ENCODE data around the gene UCN3.

Gene UCN3, protein sequence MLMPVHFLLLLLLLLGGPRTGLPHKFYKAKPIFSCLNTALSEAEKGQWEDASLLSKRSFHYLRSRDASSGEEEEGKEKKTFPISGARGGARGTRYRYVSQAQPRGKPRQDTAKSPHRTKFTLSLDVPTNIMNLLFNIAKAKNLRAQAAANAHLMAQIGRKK

DNA sequence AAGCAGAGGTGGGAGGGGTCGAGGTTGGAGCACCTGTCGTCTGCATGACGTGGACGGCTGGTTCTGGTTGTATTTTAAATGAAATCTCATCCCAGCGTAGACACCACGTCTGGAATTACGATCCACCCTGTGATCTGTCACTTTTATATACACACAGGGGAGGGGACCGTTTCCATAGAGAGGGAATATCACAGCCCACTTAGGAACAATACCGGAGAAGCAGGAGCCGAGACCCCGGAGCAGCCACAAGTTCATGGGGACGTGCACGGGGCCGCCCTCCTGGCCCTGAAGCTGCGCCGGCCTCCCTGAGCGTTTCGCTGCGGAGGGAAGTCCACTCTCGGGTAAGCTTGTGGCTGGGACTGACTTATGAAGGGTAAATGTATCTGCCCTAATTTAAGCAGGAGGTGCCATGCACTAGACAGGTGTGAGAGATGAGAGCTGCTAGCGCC lies at the start of gene UCN3:
UCN3 (plus strand) TSS at position 77 of the 449 bp plus-strand sequence. CDS start 8,755 bp downstream, outside the sequence.
- no peak for DNase-seq

DNA sequence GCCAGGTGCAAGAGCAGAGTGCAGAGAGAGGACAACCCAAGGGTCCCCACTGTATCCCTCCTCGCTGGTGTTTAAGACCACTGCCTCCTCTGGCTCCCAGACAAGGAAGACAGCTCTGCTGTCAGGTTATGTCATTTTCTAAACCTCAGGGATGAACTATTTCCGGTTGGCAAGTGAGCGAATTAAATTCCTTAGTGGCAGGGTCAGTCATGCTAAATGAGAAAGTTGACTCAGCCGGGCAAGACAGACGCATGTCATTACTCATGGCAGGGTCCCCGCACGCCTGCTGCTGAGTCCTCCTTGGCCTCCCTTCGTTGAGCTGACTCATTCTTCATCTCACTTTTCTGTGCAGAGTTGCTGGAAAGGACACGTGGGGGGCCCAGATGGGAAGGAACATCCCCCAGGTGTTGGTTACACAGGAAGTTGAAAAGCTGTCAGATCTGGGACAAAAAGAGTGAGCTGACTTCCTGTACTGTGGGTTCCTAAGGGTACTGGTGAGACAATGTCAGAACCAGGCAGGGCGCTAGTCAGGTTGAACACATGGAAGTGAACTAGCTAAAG lies 47.1 kb upstream of the UCN3 start:
- DNase-seq = no peak

DNA sequence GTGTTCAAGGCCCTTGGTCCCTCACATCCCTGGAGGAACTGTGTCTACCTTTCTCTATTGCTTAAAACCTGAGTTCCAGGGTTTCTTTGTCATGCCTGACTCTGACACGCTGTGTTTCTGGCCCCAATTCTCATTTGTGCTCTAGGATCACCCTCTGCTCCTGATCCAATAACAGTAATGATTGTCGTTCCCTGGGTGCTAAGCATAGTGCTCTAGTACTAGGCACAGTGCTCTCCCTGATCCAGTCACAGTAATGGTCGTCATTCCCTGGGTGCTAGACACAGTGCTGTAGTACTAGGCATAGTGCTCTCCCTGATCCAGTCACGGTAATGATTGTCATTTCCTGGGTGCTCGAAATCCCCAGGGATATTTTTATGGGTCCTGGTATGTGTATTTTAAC lies 46.6 kb upstream of the UCN3 start:
- DNase-seq = no peak

DNA sequence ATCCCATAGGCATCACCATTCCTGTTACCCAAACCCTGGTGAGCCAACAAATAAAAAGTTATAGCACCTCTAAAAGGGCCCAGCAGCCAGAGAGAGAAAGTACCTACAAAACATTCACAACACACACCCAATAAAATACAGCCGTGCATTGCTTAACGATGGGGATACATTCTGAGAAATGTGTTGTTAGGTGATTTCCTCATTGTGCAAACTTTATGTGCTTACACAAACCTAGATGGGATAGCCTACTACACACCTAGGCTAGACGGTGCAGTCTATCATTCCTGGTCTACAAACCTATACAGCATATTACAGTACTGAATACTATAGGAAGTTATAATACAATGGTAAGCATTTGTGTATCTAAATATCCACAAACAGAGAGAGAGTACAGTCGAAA lies 44.9 kb upstream of the UCN3 start:
- DNase-seq = no peak

DNA sequence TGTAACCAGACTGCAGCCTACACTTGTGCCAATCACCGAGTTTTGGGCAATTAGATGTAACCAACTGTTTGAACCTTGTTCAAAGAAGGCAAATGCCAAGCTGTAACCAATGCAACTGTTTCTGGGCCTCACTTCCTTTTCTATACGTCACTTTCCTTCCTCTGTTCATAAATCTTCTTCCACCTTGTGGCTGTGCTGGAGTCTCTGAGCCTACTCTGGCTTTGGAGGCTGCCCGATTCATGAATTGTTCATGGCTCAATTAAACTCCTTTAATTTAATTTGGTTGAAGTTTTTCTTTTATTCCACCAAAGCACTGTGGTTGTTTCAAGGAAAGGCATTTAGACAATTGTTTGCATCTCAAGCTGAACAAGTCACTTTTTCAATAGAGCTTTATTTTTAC lies 43.5 kb upstream of the UCN3 start:
- no peak for DNase-seq

DNA sequence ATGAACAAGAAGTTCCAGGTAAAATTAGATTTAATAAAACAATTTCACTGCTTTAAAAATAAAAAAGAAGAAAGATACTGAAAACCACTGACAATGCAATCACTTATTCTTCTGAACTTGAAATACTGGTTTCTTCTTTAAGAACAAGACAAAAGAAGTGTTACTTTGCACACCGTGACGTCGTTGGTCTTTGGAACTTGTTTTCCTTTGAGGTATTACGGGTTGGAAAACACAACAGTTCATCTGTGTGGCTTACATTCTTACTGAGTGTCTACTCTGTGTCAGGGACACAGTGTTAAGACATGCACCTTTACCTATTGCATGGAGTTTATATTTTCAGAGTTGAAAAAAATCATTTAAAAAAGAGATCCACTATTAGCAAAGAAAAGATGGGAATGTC lies 41.3 kb upstream of the UCN3 start:
- DNase-seq = no peak

DNA sequence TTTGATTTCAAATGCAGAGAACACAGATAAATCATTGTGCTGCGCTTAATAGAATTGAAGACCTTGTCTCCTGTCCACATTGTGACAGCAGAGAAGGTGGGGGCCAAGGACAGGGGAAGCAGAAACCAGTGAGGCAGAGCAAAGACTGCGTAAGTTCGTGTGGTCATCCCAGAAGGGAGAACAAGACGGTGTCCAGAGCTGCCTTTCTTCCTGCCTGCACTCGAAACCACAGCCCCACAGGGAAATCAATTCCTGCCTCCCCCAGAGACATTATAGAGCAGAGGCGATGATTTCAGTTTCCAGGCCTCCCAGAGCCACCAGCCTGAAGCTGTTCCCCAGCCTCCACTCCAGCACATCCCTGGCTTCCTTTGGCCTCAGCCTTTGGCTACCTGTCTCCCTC lies 39.7 kb upstream of the UCN3 start:
- DNase-seq = no peak

DNA sequence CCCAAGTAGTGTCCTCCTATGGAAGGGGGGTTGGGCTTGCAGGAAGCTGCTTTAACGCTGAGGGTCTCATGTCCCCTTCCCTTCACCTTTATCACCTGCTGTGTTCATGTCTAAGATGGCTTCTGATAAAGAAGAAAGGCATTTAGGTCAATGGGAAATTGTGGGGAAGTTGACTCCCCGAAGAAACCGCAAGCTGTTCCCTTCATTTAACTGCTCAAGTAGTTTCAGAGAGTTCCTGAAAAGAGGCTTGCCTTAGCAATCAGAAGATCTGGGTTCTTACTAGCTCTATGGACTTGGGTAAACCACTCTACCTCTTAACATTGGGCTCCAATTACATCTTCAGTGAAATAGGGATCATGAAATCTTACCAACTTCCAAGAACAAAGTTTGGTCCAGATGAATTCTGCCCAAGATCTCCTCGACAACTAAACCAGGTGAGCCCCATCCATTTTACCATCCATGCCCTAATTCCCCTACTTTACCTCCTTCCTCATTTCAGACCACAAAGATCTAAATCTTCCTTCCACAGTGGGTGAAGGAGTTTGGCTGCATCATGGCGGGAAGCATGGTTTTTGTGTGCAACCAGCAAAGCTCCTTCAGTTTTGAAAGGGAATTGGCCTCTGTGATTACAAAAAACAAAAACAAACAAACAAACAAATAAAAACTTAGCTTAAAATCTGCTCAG lies 30.4 kb upstream of the UCN3 start:
- DNase-seq = no peak

DNA sequence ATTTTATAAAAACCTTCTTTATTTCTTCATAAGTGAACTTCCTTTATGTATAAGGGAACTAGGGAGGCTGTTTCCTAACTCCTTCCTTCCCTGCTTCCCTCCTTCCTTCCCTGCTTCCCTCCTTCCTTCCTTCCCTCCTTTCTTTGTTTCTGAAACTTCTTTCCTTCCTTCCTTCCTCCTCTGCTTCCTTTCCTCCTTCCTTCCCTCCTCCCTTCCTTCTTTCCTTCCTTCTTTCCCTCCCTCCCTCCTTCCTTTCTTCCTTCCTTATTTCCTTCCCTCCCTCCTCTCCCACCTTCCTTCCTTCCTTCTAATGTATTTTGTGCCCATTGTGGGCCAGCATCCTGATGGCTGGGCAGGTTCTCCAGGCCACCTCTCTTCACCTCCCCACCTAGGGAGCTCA lies 26.8 kb upstream of the UCN3 start:
- no peak for DNase-seq

DNA sequence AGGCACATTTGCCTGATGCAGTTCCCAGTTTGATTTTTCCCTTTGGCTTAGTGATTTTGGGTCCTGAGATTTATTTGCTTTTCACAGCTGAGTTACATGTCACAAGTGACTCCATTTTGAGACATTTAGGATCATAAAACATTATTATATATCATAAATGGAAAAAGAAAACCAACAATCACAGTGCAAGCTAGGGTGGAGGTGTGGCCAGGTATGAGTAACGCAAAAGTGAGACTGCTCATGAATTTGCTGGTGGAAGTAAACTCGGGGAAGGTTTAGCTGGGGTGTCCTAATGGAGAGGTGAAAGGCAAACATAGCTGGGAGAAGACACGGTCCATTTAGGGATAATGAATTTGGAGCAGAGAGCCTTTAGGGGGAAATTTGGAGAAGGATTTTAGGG lies 21.7 kb upstream of the UCN3 start:
- DNase-seq = no peak

DNA sequence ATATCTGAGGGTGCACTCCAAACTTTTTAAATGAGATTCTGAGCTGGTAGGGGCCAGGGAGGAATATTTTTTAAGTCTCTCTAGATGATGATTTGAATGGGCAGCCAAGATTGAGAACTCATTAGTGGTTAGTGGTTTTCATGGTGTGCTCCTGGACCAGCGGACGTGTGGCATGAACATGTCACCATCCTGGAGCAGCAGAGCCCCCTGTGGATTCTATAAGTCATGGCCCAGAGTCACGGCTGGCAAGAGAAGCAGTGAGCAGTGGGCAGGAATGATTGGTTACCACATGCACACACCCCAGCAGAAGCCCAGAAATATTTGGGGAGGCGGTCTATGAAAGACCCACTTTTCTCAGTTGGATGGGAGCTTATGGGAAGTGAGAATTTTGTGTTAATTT lies 21.2 kb upstream of the UCN3 start:
- DNase-seq = no peak

DNA sequence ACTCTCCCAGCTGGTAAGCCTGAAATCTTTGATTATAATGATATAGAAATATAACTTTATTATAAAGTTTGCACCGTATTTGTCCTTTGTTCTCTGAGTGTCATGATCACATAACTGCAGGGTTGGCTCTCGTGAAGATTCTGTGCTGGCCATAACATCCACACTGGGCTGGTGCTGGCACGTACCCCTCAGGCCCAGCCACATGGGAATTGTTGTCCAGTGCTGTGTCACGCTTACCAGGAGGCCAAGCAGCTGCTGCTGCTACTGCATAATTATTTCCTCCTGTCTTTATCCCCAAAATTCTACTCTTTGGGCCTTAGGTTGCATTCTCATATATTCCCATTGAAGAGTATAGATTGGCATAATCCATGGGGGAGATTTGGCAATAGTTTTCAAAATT lies 20.8 kb upstream of the UCN3 start:
- no peak for DNase-seq

DNA sequence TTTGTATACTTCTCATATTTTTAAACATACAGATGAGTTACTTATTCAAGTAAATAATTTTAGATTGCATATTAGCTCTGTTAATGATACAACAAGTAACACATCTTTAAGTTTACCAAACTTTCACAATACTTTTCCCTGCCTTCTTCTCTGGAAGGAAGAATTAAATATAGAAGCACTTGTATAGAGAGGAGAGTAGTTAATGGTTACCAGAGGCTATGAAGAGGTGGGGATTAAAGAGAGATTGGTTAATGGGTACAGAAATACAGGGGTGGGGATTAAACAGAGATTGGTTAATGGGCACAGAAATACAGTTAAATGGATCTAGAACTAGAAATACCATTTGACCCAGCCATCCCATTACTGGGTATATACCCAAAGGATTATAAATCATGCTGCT lies 20.0 kb upstream of the UCN3 start:
- DNase-seq = no peak

DNA sequence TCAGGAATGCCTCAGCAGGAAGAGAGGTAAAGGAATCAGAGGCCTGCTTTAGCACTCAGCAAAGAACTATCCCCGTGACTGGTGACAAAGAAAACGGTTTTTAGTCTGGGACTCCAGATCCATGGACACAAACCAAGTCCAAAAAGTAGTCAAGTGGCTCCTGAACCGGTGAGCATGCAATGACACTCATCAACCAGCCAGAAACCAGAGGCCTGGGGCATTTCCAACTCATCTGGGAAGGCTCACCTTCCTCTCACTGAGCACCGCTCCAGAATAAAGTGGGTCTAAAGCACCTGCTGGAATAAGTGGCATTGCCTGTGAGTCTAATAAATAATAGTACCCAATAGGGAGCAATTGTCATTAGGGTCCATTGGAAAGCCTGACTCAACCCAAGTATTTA lies 17.9 kb upstream of the UCN3 start:
- DNase-seq = no peak

DNA sequence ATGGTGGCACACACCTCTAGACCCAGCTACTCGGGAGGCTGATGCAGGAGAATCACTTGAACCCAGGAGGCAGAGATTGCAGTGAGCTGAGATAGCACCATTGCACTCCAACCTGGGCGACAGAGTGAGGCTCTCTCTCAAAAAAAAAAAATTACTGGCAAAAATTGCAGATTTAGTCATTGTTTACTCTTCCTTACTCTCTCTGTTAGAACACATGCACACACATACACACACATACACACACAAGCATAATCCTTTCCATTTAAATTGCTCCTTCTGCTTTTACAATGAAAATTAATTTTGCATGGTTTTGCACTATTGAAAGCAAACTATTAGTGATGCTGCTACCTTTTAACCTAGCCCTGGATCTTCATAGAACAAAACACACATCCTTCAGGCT lies 15.4 kb upstream of the UCN3 start:
- no peak for DNase-seq

DNA sequence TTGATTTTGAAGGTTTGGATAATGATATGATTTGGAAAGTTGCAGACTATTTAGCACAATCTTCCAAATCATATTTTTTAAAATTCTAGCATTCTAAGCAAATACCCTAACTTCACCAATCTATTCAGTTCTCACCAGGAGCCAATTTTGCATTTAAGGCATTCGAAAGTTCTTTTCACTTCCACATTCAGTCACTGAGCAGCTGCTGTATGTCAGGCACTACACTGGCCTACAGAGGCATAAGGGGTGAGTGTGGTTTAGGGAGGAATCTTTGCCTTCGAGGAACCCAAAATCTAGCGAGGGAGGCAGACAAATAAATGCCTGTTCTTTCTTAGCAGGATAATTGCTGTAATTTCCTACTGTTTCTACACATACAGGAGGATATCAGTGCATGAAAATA lies 10.7 kb upstream of the UCN3 start:
- DNase-seq = no peak

DNA sequence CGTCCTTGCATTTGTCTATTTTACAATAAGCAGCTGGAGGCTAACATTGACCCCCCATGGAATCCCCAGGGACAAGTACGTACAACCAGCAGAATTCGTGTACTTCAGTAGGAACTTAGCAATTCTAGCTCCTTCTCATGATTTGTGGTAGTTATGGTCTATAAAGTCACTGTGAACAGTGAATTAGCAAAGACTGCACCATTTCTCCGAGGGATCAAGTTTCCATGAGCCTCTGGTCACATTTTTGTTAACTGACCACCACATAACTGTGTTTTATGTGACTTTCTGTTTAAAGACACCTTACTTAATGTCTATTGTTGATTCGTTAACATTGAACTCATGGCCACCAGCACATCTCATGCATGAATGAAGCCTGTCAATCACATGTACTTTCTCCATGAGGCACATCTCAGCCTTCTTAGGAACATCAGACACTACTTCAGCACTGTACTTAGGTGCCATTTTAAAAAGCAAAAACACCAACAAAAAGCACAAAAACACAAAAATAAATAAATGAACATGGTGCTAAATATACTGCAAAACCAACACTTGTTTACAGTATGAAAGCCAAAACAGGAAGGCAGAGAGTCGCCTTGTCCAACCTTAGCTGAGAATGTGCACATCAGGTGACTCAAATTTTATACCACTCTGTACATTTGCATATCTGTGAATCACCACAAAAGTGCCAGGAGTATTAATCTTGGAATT lies 9.0 kb upstream of the UCN3 start:
- no peak for DNase-seq

DNA sequence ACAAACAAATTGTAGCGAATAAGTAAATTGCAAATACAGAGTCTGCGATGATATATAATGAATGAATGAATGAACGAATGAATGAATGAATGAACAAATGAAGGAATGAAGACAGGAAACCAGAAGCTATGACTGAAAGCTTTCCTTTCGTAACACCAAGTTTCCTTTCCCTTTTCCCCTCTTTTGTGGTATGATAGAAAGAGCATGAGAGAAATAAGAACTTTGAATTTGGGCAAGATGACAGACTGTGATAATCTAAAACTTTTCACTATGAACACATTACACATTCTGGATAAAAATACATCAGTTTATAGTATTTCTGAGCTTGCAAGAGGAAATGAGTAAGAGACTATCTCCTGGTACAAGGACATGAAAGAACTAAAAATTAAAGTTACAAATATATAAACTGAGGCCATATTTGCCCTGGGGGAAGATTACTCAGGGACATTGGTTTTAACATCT lies 8.4 kb upstream of the UCN3 start:
- DNase-seq = no peak

DNA sequence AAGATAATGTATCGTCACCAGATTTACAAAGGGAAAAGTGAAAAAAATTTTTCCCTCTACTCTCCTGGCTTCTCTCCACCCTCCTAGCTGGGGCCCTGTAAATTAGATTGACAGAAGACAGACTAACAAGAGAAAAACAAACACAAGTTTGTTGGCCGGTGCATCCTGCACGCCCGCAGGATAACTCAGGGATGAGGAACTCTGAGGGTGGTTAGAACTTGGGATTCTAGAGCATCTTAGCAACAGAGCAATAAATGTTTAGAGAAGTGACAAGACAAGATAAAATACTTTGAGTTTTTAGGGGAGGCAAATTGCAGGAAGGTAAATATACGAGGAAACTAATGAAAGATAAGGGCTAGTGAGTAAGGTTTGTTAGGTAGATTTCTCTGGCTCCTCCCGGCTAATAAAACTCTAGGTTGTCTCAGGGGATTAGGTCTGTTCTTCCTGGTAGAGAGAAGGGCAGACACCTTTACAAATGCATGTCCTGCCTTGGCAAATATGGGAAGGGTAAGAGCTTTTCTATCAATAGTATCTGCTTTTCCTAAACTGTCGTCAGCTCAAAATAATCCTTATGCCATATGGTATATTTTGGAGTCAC lies 4.3 kb upstream of the UCN3 start:
- no peak for DNase-seq

DNA sequence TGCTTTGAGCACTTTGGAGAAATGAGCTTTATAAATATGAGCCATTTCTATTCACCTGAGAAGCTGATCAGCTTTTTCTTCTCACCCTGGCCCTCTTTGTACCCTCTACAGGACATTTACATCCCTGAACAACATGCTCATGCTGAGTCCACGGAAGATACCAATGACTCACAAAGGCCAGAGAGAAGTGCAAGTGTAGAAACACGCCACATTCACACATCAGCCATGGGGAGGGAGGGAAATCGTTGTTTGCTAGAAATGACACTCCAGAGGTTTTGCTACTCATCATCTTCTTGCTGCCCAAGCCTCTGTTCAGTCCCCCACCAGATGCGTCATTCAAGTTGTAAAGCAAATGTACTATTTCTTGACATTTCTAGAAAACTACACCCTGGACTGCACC lies 2.8 kb upstream of the UCN3 start:
- DNase-seq = no peak

DNA sequence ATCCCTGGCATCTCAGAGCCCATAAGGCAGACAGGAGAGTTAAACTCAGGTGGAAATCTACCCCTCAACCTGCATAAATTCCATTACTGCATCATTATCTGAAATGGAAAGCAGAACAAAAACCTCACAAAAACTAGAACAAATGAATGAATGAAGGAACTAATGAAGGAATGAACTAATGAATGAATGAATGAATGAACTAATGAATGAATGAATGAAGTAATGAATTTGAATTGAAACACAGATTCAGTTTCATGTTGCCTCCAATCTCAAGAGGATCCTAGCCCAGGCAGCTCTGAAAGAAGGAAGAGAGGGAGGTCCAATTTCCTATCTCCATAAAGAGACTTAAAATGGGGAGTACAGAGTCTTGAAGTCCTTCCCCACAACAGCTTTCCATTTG lies 1.9 kb upstream of the UCN3 start:
- no peak for DNase-seq

DNA sequence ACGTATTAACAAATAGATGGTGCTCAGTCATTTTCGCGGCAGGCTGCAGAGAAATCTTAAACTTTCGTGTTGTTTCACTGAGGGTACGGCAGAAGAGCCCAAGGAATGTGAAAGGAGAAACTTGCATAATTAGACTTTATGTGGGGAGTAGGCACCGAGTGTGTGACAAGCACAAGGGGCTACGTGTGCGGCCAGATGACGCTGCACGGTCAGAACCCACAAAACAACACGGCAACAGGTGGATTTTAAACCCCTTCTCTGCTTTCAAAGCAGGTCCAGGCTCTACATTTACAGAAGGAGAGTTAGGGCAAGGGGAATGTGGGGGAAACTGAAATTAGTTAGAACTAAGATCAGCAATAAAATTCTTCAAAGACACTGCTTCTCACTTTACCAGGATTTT lies 392 bp upstream of the UCN3 start:
- no peak for DNase-seq
